Testis (tissue), 2 donors: ENCODE measurements around the gene GZF1.

ENCODE experiments used
- CTCF ChIP-seq, 3 experiments: fragments of 450-650 bp in 2 of 3; fragments of 200-600 bp in 1 of 3; sonication (generic) in 1 of 3; IDR thresholded peaks; one replicate each; pipeline ENCODE4 v1.5.1; 2016 to 2019; ENCODE audit warnings: antibody characterized with exemption in 3 of 3, mild to moderate bottlenecking in 2 of 3, moderate library complexity in 1 of 3
- POLR2A ChIP-seq: fragments of 450-650 bp; IDR thresholded peaks from one replicate; pipeline ENCODE4 v1.6.1; 2017; ENCODE audit warnings: antibody characterized with exemption, mild to moderate bottlenecking, moderate library complexity

- TF ChIP-seq CTCF (IDR thresholded peaks at IDR 0.05) (peak; percentile 6 to 43 (median 36)), POLR2A (peak; percentile 82)
These were observed at the start of gene GZF1 for GRCh38 chr20:23361476-23362391.
